Head of caudate nucleus (tissue), 42 donors: ENCODE results near the gene JPH3.

ENCODE experiments used
- DNase-seq, 42 donors: peaks; one replicate each; pipeline versions ENCODE4 v3.0.0 to v3.0.0-alpha.2; 2020 to 2021; ENCODE audit warnings: mixed read lengths in 7 of 42
- intact Hi-C: fragments of 100-400 bp; cut with DNase I; formaldehyde crosslinking; loops from one replicate; pipeline ENCODE4 v1.15.0; 2022

JPH3 gene

DNA sequence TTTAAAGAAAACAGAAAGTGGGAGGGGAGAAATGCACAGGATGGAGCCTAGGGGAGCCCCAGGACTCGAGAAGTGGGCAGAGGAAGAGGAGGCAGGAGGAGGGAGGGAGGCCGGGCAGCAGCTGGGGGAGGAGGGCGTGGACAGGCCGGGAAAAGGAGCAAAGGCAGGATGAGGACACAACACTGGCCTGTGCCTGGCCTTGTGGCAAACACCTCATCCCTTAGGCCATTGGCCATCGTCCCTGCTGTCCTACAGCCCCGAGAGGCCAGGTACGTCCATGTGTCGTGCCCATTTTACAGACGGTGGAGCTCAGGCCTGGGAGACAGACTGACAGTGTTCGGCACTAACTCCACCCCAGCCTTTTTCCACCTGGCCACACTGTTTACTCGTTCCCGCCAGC lies 15.9 kb downstream of the JPH3 start:
- no peak for DNase-seq
- intact Hi-C loops = no loop called here

DNA sequence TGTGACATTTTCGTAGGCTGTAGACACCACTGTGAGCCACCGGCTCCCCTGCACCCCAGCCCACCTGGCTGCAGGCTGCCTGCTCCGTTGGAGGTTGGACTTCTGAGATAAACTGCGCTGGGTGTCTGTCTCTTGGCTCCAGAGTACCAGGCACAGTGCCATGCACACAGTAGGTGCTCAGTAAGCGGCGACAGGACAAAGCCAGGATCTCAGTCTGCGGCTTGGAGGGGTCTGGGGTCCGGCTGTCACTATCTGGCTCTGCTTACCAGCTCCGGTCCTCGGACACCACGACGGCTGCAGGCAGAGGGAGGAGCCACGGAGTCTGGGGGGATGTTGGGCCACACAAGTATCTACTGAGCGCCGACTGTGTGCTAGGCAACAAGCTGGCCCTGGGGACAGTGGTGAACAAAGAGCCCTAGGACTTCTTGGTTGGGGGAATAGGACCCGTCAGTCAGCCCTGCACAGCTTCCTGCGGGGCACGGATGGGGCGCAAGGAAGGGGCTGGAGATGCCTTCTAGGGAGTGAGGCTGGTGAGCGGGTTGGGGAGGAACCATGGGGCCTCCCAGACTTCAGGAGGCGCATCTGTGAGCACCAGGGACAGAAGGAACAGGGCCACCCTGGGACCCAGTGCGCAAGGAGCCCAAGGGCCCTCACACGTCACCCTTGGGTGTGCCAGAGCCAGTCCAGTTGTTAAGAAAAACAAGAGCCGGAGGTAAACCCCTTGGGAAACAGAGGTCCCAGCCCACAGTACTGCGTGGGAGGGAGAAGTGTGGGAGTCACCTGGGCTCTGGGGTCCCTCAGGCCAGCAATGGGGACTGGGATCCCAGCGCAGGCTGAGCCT lies 17.3 kb downstream of the JPH3 start:
- DNase-seq = no peak
- intact Hi-C loops = no loop called here

DNA sequence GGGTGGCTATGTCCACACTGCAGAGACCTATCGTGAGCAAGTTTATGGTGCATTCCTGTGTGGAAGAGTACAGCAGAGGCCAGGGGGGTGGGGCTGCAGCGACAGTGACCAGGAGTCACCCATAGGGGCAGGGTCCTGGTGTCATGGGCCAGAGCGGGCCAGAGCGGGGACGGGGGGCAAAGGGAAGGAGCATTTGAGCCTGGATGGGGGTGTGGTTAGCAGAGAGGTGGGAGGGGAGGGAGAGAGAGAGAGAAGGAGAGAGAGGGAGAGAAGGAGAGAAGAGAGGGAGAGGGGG lies 17.8 kb downstream of the JPH3 start:
- intact Hi-C loops = no loop called here
- no peak for DNase-seq

DNA sequence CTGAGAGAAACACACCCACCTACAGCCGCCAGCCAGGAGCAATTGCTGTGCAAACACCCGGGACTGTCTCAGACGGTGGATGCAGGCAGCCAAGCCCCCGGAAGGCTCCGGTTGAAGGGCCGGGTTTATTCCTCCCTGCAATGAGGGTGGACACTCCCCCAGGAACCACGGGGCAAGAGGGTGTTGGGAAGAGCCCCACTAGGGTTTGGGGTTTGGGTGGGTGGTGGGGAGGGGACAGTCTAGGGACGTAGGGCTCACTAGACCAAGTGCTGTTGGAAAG lies 19.2 kb downstream of the JPH3 start:
- DNase-seq = peak in 1 of 42 donors; percentile 21
- intact Hi-C loops = no loop called here

DNA sequence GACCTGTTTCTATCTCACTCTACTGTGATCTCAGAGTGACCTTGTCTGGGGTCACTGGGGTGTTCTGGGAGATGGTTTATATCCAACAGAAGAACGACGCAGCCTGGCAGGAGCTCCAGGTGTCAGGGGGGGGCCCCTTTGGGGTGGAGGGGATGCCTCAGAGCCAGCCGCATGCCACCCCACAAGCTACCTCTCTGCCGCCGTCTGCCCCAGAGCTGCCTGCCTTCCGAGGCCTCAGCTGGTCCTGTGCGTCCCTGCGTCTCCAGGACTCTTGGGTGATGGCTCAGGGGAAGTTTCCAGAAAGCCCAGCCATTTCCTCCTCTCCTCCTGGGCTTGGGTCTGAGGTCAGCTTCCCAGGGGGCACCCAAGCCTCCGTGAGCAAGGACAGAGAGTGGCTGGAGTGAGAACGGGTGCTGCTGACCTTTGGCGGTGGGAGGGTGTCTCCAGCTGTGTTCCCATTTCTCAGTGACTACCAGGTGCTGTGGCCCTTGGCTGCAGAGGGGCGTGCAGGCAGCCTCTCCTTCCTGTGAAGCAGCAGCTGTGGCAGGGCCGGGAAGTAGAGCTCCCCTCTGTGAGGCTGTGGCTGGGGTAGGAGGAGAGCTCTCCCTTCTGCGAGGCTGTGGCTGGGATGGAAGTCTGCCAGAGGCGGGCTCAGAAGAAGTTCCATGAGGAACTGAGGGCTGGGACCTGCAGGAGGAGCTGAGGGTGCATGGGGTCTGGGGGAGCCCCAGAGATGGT lies 19.8 kb downstream of the JPH3 start:
- DNase-seq = no peak
- intact Hi-C loops = no loop called here

DNA sequence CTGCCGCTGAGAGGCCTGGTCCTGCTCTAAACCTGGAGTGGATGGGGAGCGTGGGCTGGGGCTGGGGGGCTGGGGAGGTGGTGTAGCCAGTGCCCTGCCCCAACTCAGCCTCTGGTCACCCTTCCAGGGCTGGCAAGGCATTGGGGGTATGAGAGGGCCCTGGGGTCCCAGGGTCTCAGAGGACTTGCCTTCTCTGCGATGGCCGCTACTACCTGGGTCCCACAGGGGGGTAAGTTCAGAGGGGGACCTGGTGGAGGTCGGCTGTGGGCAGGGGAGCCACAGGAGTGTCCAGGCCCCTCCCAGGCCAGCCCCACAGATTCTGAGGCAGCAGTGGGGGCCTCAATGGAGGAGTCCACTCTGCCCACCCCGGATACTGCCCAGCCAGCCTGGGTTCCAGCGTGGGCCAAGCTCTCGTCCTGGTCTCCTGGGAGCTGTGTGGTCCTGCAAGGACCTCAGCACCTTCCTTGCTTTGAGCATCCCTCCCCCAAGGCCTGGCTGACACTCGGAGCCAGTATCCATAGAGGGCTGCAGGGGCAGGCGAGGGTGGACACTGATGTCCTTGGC lies 20.5 kb downstream of the JPH3 start:
- no peak for DNase-seq
- intact Hi-C loops = no loop called here

DNA sequence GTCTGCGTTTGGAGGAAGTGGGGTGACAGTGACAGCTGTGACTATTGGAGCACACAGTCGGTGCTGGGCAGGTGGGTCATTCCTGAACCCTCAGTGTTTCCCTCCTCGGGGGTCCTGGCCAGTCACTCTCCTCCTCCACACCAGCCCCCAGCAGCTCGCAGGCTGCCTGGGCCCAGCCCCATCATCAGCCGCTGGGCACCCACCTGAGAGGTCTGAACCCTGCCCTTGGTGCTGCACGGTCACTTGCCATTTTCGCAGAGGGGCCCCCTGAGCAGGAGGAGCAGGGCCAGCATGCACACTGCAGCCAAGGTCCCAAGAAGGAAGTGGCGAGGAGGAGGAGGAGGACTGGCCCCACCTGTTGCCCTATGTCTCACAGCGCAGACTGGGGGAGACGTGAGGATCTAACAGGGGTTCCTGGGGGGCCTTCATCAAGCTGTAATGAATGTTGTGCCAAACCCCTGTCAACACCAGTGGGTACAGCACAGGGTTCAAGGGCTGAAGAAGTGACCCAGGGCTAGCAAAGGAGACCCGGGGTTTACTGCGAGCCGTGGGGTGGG lies 23.0 kb downstream of the JPH3 start:
- DNase-seq = no peak
- intact Hi-C loops = no loop called here

DNA sequence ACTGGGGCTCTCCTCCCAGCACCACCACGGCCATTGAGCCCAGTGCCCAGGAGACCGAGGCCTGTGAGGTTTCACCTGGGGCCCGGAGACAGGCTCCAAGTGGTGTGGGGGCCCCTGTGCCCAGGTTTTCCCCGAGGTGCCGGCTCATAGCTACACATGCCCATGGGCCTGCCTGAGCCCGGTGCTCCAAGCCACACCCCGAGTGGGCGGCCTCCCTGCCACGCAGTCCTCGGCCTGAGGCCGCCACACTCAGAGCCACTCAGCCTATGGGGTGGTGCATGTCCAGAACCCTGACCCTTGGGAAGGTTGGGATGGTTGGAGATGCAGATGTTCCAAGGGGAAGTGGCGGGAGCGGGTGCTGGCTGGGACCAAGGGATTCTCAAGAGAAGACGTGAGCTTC lies 24.1 kb downstream of the JPH3 start:
- intact Hi-C loops = no loop called here
- no peak for DNase-seq

DNA sequence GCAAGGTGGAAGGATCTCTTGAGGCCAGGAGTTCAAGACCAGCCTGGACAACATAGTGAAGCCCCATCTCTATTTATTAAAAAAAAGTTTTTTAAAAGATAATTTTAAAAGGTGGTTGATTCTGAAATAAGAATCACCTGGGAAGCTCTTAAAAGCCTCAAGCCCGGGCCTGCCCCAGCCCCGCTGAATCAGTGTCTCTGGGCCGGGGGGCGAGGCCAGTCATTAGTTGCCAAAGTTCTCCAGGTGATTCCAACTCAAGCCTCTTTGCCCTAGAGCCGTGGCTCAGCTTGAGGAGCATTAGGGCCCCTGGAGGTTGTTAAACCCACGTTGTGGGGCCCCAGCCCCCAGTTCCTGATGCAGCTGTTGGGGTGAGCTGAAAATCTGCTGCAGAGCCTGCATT lies 24.6 kb downstream of the JPH3 start:
- DNase-seq = no peak
- intact Hi-C loops = no loop called here

DNA sequence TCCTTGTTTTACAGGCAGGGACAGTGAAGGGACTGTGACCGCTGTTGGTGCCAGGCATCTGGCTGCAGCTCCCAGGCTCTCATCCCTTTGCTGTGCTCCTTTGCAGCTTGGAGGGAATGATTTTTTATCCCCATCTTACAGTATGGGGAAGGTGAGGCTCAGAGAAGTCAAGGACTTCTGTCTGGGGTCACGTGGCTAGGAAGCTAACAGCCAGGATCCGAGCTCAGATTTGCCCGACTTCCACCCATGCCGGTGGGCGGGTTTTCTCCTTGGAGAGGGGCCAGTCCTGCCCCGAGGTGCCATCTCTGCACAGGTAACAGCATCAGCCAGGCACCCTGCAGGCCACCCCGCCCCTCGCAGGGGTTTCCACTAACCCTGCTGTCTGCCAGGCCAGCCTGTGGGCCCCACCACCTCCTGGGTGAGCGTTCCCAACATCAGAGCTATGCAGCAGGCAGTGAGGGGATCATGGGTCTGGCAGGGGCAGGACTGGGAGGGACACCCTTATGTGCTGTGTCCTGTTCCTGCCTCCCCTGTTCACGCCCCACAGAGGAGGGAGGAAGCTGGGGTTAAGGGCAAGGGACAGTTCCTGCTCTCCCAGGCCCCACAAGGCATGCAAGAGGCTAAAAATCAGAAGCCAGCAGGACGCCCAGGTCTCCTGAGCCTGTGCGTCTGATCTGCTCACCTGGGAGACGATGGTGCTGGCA lies 25.4 kb downstream of the JPH3 start:
- intact Hi-C loops = no loop called here
- no peak for DNase-seq

DNA sequence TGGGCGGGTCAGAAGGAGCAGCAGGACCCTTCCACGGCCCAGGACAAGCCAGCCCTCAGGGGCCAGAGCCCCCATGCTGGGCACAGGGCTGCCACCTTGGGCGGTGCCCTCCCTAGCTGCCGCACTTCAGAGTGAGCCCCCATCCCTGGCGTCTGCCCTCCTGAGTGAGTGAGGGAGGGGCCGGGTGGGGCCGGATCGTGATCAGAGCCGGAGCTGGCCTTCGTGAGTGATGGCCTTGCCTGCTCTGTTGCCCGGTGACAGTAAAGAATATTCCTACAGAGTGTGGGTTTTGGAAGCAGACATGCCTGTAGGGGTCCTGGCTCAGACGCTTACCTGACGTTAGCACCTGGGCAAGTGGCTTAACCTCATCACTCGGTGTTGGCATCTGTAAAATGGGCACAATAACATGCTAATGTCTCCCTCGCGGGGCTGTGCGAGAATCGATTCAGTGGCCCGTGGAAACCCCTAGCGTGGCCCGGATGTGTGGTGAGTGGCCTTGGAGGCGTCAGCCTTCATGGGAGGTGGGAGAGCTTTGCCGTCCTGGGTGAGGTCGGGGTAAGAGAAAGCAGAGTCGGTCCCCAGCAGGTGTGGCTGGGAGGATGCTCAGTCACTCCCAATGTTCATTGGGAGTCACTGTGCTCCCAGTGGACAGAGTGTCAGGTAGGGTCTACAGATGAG lies 26.1 kb downstream of the JPH3 start:
- intact Hi-C loops = no loop called here
- no peak for DNase-seq

DNA sequence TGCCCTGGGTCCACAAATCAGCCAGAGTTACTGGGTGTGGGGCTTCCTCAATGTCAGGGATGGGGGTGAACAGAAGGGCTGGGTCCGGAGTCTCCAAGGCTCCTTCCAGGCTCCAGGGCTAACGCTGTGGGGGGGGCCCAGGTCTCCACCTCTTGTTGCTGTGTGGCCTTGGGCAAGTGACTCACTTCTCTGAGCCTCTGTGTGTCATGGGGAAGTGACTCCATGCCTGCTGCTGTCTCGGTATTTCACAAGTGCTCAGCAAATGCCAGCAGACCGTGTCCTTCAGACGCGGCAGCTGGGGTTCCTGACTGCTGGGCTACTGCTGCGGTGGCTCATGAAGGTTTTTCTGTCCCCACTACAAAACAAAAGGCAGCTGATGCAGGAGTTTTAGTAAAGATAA lies 26.6 kb downstream of the JPH3 start:
- intact Hi-C loops = no loop called here

DNA sequence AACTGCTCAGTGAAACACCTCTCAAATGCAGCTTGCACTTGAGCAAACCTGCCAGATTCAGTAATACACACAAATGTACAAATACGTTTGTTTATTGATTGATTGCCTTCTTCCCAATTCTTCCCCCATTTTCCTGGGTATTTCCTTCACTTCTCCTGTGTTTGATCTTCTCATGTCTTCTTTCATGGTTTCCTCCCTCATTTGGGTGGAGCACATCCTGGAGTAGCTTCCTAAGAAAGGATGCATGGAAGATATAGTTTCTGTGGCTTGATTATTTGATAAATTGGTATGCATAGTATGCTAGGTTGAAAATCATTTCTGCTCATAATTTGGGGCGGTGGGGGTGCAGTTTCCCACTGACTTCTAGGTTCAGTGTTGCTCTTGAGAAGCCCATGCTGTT lies 28.8 kb downstream of the JPH3 start:
- intact Hi-C loops = loop anchor here (10.0 kb wide), 2 partner anchors 236 to 316 kb away; partner anchors contain the start of genes C16orf95 and MAP1LC3B
- DNase-seq = no peak

More for the DNA sequence above, 26.6 kb downstream of the JPH3 start:
- DNase-seq = no peak

DNA sequence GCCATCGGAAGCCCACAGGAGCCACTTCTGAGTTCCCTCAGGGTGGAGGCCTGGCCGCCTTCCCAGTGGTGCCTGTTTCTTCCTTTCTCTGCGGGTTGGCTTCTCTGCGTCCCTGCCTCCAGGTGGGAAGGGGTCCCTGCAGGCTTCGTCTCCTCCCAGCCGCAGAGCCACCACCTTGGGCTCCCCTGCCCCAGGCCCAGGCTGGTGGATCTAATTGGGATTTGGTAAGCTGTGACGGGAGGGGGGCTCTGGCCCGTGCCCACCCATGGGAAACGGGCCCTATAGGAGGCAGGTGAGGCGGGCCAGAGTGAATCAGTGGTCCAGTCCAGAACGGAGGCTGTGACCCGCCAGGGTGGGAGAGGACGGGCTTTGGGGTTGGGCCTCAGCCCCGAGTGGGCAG lies 32.1 kb downstream of the JPH3 start:
- DNase-seq = no peak
- intact Hi-C loops = loop anchor here (10.0 kb wide), 2 partner anchors 240 to 320 kb away; partner anchors contain the start of genes C16orf95 and MAP1LC3B

DNA sequence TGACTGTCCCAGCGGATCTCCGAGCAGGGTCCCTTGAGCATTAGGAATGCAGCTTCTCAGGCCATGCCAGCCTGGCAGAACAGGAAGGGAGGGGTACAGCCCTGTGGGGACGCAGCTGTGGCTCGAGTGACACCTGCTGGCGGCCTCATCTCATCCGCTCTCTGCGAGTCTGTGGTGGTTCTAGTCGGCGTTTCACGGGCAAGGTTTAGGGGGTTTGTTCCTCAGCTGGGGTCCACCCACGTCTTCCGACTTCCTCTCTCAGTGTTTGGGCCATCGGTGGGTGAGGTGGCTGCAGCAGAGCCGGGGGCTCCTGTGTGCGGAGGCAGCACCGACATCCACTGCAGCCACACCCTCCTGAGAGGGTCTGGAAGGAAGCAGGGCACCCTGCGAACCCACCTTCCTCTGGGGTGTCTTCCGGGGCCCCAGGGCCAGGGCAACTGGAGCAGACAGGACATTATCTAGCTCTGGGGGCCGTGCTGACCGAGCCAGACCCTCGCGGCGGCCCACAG lies 33.3 kb downstream of the JPH3 start:
- peak; percentile 58 to 91 (median 78) for DNase-seq
- intact Hi-C loops = loop anchor here (10.0 kb wide), 2 partner anchors 241 to 321 kb away; partner anchors contain the start of genes C16orf95 and MAP1LC3B

DNA sequence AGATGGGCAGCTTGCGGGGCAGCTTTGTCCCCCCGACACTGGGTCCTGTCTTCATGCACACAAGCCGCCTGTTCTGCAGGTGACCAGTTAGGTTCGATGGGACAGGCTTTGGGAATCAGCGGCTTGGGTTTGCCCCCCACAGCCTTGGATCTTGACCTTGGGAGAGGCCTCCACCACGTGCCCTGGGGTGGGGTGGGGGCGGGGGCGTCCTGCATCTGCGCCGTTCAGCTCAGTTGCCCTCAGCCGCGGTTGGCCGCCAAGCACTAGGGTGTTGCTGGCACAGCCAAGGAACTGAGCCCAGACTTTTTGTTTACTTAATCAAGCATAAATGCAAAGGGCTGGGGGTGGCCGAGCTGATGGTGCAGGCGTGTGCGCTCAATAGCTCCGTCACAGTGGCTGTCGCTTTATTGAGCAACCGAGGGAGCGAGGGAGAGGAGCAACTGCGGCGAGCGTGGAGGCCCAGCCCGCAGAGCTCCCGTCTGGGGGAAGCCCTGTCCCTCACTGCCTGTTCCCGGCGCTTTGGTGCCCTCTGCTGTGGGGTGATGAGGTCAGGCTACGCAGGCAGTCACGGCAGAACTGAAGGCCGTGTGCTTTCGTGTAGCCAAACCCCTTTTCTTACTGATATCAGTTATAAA lies 33.9 kb downstream of the JPH3 start:
- intact Hi-C loops = loop anchor here (10.0 kb wide), 2 partner anchors 241 to 321 kb away; partner anchors contain the start of genes C16orf95 and MAP1LC3B
- peak; percentile 61 to 94 (median 86) for DNase-seq

DNA sequence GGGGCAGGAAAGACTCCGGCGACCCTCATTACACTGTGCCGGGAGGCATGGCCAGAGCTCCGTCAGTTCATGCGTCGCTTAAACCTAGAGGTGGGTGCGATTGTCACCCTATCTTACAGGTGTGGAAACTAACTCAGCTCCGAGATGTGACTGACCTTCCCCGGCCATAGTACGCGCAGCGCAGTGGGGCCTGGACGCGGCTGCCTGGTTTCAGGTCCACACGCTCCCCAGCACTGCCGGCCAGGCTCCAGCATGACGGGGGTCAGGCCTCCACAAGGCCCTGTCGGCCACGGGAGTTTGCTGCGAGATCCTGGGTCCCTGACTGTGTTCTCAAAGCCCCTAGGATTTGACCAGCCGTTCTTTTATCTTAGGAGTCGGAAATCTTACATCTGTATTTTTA lies 34.4 kb downstream of the JPH3 start:
- DNase-seq = no peak

DNA sequence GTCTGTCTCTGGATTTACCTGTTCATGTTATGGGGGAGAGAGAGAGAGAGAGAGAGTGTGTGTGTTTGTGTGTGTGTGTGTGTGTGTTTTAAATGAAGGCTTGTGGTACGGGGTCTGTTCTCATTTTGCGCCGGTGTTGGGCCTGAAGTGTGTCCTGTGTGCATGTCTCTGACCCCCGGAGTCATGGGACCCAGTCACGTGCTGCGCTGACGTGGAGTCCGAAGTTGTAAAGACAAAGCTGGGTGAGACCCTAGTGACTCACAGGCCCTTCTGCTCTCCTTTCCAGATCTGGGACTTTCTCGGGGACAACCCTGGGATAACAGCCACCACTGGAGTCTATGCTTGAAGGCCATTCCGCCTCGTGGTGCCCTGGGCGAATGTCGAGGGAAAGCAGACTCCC lies 35.0 kb downstream of the JPH3 start:
- intact Hi-C loops = loop anchor here (10.0 kb wide), 2 partner anchors 243 to 323 kb away; partner anchors contain the start of genes C16orf95 and MAP1LC3B
- no peak for DNase-seq

More for the DNA sequence above, 34.4 kb downstream of the JPH3 start:
- intact Hi-C loops = loop anchor here (10.0 kb wide), 2 partner anchors 242 to 322 kb away; partner anchors contain the start of genes C16orf95 and MAP1LC3B
